WTC11 (cell line): ENCODE results near the gene SPRR1A. TPM values are rescaled to one million over a fixed set of nuclear protein-coding genes. Genes with fewer than 3 reads are reported as not detected.

Experiments used
- ATAC-seq: fragments of 200-7000 bp; cut with Tn5 transposase; 2 replicates; pipeline ENCODE4 v1.10.0; 2021; ENCODE audit warnings: mild to moderate bottlenecking, moderate library complexity
- CTCF ChIA-PET: fragments of 300-600 bp; sonication (Branson Sonifier 250); formaldehyde crosslinking; loops from one replicate; lab custom pipeline; 2021; ENCODE audit warnings: antibody characterized with exemption; lab: Charles Lee
- POLR2A ChIA-PET: fragments of 350-600 bp; sonication (Branson Sonifier 250); formaldehyde crosslinking; loops from one replicate; lab custom pipeline; 2021; ENCODE audit warnings: antibody characterized with exemption; lab: Charles Lee
- DNase-seq: peaks from one replicate; pipeline ENCODE4 v3.0.0; 2021; ENCODE audit warnings: low spot score
- H3K27ac Mint-ChIP-seq: 2 replicates; pipeline ENCODE4 v1.8.0; 2021; ENCODE audit warnings: mixed read lengths
- H3K27me3 Mint-ChIP-seq: 2 replicates; pipeline ENCODE4 v1.8.0; 2021; ENCODE audit warnings: low read depth, mild to moderate bottlenecking, moderate library complexity, mixed read lengths
- H3K36me3 Mint-ChIP-seq: 2 replicates; pipeline ENCODE4 v1.8.0; 2021; ENCODE audit warnings: mixed read lengths
- H3K4me1 Mint-ChIP-seq: 2 replicates; pipeline ENCODE4 v1.8.0; 2022; ENCODE audit warnings: mixed read lengths
- H3K4me3 Mint-ChIP-seq: 2 replicates; pipeline ENCODE4 v1.8.0; 2021; ENCODE audit warnings: mild to moderate bottlenecking, moderate library complexity, mixed read lengths
- H3K9me3 Mint-ChIP-seq: 2 replicates; pipeline ENCODE4 v1.8.0; 2021; ENCODE audit warnings: mixed read lengths
- ATF6 ChIP-seq: sonication (generic); formaldehyde crosslinking; IDR thresholded peaks from 2 replicates; pipeline ENCODE4 v1.8.1; 2023; ENCODE audit warnings: mild to moderate bottlenecking, missing genetic modification reagents
- CDX4 ChIP-seq: fragments of 250-450 bp; sonication (Bioruptor Pico); IDR thresholded peaks from 2 replicates; pipeline ENCODE4 v1.9.0; 2021; ENCODE audit warnings: moderate library complexity, mild to moderate bottlenecking, inconsistent platforms, borderline replicate concordance
- E2F4 ChIP-seq: sonication (generic); formaldehyde crosslinking; IDR thresholded peaks from 2 replicates; pipeline ENCODE4 v1.8.1; 2022; ENCODE audit warnings: low read depth, mild to moderate bottlenecking, moderate library complexity, missing genetic modification reagents, borderline replicate concordance
- ELF4 ChIP-seq: sonication (generic); formaldehyde crosslinking; IDR thresholded peaks from 2 replicates; pipeline ENCODE4 v1.8.1; 2022; ENCODE audit warnings: low read depth, mild to moderate bottlenecking, moderate library complexity, missing genetic modification reagents
- ETV6 ChIP-seq: sonication (generic); formaldehyde crosslinking; IDR thresholded peaks from 2 replicates; pipeline ENCODE4 v1.8.1; 2022; ENCODE audit warnings: mild to moderate bottlenecking, missing genetic modification reagents
- FOXP1 ChIP-seq: sonication (generic); formaldehyde crosslinking; IDR thresholded peaks from 2 replicates; pipeline ENCODE4 v1.8.0; 2022; ENCODE audit warnings: missing genetic modification reagents, mild to moderate bottlenecking, moderate library complexity, borderline replicate concordance
- HMGA2 ChIP-seq: fragments of 250-450 bp; sonication (Bioruptor Pico); IDR thresholded peaks from 2 replicates; pipeline ENCODE4 v1.4.0; 2021; ENCODE audit warnings: mild to moderate bottlenecking, moderate library complexity
- IRF1 ChIP-seq: sonication (generic); formaldehyde crosslinking; IDR thresholded peaks from 2 replicates; pipeline ENCODE4 v1.8.0; 2023; ENCODE audit warnings: missing genetic modification reagents
- MLX ChIP-seq: sonication (generic); formaldehyde crosslinking; IDR thresholded peaks from 2 replicates; pipeline ENCODE4 v1.8.1; 2023; ENCODE audit warnings: mild to moderate bottlenecking, missing genetic modification reagents, moderate library complexity
- MYBL2 ChIP-seq: sonication (generic); formaldehyde crosslinking; IDR thresholded peaks from 2 replicates; pipeline ENCODE4 v1.8.1; 2023; ENCODE audit warnings: mild to moderate bottlenecking, moderate library complexity, missing genetic modification reagents
- NR1H2 ChIP-seq: sonication (generic); formaldehyde crosslinking; IDR thresholded peaks from 2 replicates; pipeline ENCODE4 v1.9.0; 2021; ENCODE audit warnings: mild to moderate bottlenecking, moderate library complexity, missing genetic modification reagents
- PRRX2 ChIP-seq: fragments of 250-450 bp; sonication (Bioruptor Pico); IDR thresholded peaks from 2 replicates; pipeline ENCODE4 v1.8.0; 2021; ENCODE audit warnings: mild to moderate bottlenecking
- RELA ChIP-seq: sonication (generic); formaldehyde crosslinking; IDR thresholded peaks from 2 replicates; pipeline ENCODE4 v1.8.1; 2022; ENCODE audit warnings: missing genetic modification reagents, mild to moderate bottlenecking, borderline replicate concordance
- SMAD3 ChIP-seq: sonication (generic); formaldehyde crosslinking; IDR thresholded peaks from 2 replicates; pipeline ENCODE4 v1.8.0; 2022; ENCODE audit warnings: missing genetic modification reagents, mild to moderate bottlenecking, borderline replicate concordance
- SMAD4 ChIP-seq: sonication (generic); formaldehyde crosslinking; IDR thresholded peaks from 2 replicates; pipeline ENCODE4 v1.8.0; 2022; ENCODE audit warnings: mild to moderate bottlenecking, missing genetic modification reagents
- STAT6 ChIP-seq: sonication (generic); formaldehyde crosslinking; conservative IDR thresholded peaks from 2 replicates; pipeline ENCODE4 v1.8.1; 2023; ENCODE audit warnings: mild to moderate bottlenecking, low read depth, missing genetic modification reagents, moderate library complexity
- TEAD1 ChIP-seq: sonication (generic); formaldehyde crosslinking; IDR thresholded peaks from 2 replicates; pipeline ENCODE4 v1.8.0; 2022; ENCODE audit warnings: mild to moderate bottlenecking, missing genetic modification reagents
- TEAD4 ChIP-seq: sonication (generic); formaldehyde crosslinking; IDR thresholded peaks from 2 replicates; pipeline ENCODE4 v1.8.0; 2022; ENCODE audit warnings: mild to moderate bottlenecking, missing genetic modification reagents
- TP53 ChIP-seq: sonication (generic); formaldehyde crosslinking; IDR thresholded peaks from 2 replicates; pipeline ENCODE4 v1.8.1; 2023; ENCODE audit warnings: mild to moderate bottlenecking, missing genetic modification reagents
- ZNF671 ChIP-seq: fragments of 250-450 bp; sonication (Bioruptor Pico); IDR thresholded peaks from 2 replicates; pipeline ENCODE4 v1.8.0; 2021; ENCODE audit warnings: mild to moderate bottlenecking
- total RNA-seq: library from RNA; stranded (reverse); gene quantifications from 3 replicates; pipeline ENCODE4 v1.2.3, GENCODE V29; 2021
- TF ChIP-seq, protein P1 (sequence below): sonication (generic); formaldehyde crosslinking; IDR thresholded peaks from 2 replicates; pipeline ENCODE4 v1.8.1; 2022; ENCODE audit warnings: missing genetic modification reagents, borderline replicate concordance
- TF ChIP-seq, protein P2 (sequence below): sonication (generic); formaldehyde crosslinking; IDR thresholded peaks from 2 replicates; pipeline ENCODE4 v1.8.0; 2022; ENCODE audit warnings: mild to moderate bottlenecking, missing genetic modification reagents

The SPRR1A gene
- total RNA-seq, 1 experiment from 2014 or later, result not detected

DNA sequence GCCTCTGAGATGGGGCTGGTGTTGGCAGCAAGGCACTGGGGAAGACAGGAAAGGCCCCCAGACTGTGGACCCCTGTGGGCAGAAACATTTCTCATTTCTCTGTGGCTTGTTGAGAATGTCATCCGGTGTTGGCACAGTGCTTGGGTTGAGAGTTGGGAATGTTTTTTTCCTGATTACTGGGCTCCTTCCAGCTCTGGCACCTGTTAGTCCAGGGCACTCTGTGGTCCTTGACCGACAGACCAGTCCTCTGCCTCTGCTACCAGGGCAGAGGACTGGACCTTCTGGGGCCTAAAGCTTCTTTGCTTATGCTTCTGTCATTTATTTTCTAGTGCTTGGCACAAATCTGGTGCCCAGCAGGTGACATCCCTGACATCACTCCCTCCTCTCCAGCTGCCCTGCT lies 41.7 kb upstream of the SPRR1A start:
- ChIA-PET POLR2A (no interaction called here), CTCF (interaction anchor here (1.8 kb wide), 1 partner anchor 250 kb away, joined by 8 read pairs; no protein-coding TSS in a partner anchor)
- TF ChIP-seq ZNF671, result no peak
- TF ChIP-seq TEAD4 (CRISPR knock-in tag), result no peak
- no peak for TF ChIP-seq SMAD4 (CRISPR knock-in tag)
- TF ChIP-seq ELF4 (CRISPR knock-in tag), result no peak
- TF ChIP-seq RELA (CRISPR knock-in tag), result no peak
- TF ChIP-seq ATF6, result no peak
- no peak for TF ChIP-seq FOXP1 (CRISPR knock-in tag)
- no peak for TF ChIP-seq PRRX2 (CRISPR knock-in tag)
- TF ChIP-seq ETV6 (CRISPR knock-in tag), result no peak
- TF ChIP-seq CDX4, result no peak
- TF ChIP-seq, protein P1, sequence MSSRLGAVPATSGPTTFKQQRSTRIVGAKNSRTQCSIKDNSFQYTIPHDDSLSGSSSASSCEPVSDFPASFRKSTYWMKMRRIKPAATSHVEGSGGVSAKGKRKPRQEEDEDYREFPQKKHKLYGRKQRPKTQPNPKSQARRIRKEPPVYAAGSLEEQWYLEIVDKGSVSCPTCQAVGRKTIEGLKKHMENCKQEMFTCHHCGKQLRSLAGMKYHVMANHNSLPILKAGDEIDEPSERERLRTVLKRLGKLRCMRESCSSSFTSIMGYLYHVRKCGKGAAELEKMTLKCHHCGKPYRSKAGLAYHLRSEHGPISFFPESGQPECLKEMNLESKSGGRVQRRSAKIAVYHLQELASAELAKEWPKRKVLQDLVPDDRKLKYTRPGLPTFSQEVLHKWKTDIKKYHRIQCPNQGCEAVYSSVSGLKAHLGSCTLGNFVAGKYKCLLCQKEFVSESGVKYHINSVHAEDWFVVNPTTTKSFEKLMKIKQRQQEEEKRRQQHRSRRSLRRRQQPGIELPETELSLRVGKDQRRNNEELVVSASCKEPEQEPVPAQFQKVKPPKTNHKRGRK (CRISPR knock-in tag), result no peak
- TF ChIP-seq TP53 (CRISPR knock-in tag), result no peak
- no peak for TF ChIP-seq SMAD3 (CRISPR knock-in tag)
- TF ChIP-seq, protein P2, sequence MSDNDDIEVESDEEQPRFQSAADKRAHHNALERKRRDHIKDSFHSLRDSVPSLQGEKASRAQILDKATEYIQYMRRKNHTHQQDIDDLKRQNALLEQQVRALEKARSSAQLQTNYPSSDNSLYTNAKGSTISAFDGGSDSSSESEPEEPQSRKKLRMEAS, result no peak
- TF ChIP-seq STAT6, result no peak
- no peak for TF ChIP-seq MYBL2 (CRISPR knock-in tag)
- TF ChIP-seq NR1H2 (CRISPR knock-in tag), result no peak
- Mint-ChIP-seq H3K9me3 (peaks cover 9% of the 10 kb centered on the region), H3K4me1 (no peaks in the 10 kb centered on the region), H3K27ac (no peak overlapping the region), H3K4me3 (no peak overlapping the region), H3K36me3 (no peaks in the 10 kb centered on the region; the same call in 1 of the 2 replicates), H3K27me3 (peaks cover 6% of the 10 kb centered on the region; the same call in 1 of the 2 replicates)
- DNase-seq (no peak), ATAC-seq (no peak)

GRCh38 chr1:152946248-152946647 lies 37.6 kb upstream of the SPRR1A start:
- CTCF ChIA-PET, result interaction anchor here (0.9 to 1.2 kb wide), 3 partner anchors 28 to 247 kb away, joined by 3 to 4 read pairs (median 4); partner anchors contain the start of gene SMCP
- no peak overlapping the region for H3K27ac Mint-ChIP-seq
- no peak for TF ChIP-seq E2F4 (CRISPR knock-in tag)
- TF ChIP-seq MLX (CRISPR knock-in tag), result no peak
- no peak for TF ChIP-seq IRF1 (CRISPR knock-in tag)
- no peak for TF ChIP-seq HMGA2
- TF ChIP-seq TEAD1, result no peak
- no peak for TF ChIP-seq SMAD4 (CRISPR knock-in tag)
- TF ChIP-seq, all 79 proteins: peak for 0
- no peaks in the 10 kb centered on the region for H3K4me1 Mint-ChIP-seq
- peaks cover 1% of the 10 kb centered on the region for H3K9me3 Mint-ChIP-seq
- DNase-seq (no peak), ATAC-seq (no peak)
- no peak overlapping the region for H3K4me3 Mint-ChIP-seq
- H3K36me3 Mint-ChIP-seq, result no peaks in the 10 kb centered on the region
- POLR2A ChIA-PET, result no interaction called here
- H3K27me3 Mint-ChIP-seq, result peaks cover 4% of the 10 kb centered on the region; the same call in 1 of the 2 replicates
